Lower lobe of right lung (tissue), 2 donors: ENCODE results near the gene GNB1. TPM values are rescaled to one million over a fixed set of nuclear protein-coding genes. Genes with fewer than 3 reads are reported as not detected.
"Not testable (repeated sequence)": the region's sequence is repeated elsewhere in the genome, so short reads cannot be mapped to it uniquely, and the experiment has no call there.

Experiments
- ATAC-seq, 2 donors: fragments of 200-7000 bp; cut with Tn5 transposase; one replicate each; pipeline ENCODE4 v1.9.1; 2020 to 2022; ENCODE audit warnings: mild to moderate bottlenecking in 2 of 2, moderate library complexity in 2 of 2
- DNase-seq: peaks from one replicate; pipeline ENCODE4 v3.0.0-alpha.2; 2020
- H3K27ac ChIP-seq: fragments of 200-600 bp; one replicate; pipeline ENCODE4 v1.8.0; 2022
- H3K27me3 ChIP-seq: fragments of 200-600 bp; one replicate; pipeline ENCODE4 v1.8.0; 2022; ENCODE audit warnings: low read depth
- H3K36me3 ChIP-seq: fragments of 200-600 bp; one replicate; pipeline ENCODE4 v1.8.0; 2022; ENCODE audit warnings: mild to moderate bottlenecking
- H3K4me1 ChIP-seq: fragments of 200-600 bp; one replicate; pipeline ENCODE4 v1.8.0; 2022
- H3K4me3 ChIP-seq: fragments of 200-600 bp; one replicate; pipeline ENCODE4 v1.8.0; 2022; ENCODE audit warnings: mild to moderate bottlenecking
- H3K9me3 ChIP-seq: fragments of 200-600 bp; one replicate; pipeline ENCODE4 v1.8.0; 2022
- CTCF ChIP-seq: fragments of 200-600 bp; IDR thresholded peaks from one replicate; pipeline ENCODE4 v1.8.0; 2022; ENCODE audit warnings: antibody characterized with exemption, mild to moderate bottlenecking
- intact Hi-C: fragments of 100-400 bp; cut with DNase I; formaldehyde crosslinking; loops from one replicate; pipeline ENCODE4 v1.11.0; 2022
- total RNA-seq: library from RNA; stranded (reverse); fragmentation: NEBNext Ultra II Directional; extraction: Animal tissue kit (Norgen Biotek cat#: 25700); gene quantifications from one replicate; pipeline ENCODE4 v1.2.1, GENCODE V29; 2021
- donor health status: DM: no; HTN: yes; CAD: no; lungs with severe emphysema.

GNB1 gene
- total RNA-seq, 1 donor from 2014 or later, result 341 TPM

DNA sequence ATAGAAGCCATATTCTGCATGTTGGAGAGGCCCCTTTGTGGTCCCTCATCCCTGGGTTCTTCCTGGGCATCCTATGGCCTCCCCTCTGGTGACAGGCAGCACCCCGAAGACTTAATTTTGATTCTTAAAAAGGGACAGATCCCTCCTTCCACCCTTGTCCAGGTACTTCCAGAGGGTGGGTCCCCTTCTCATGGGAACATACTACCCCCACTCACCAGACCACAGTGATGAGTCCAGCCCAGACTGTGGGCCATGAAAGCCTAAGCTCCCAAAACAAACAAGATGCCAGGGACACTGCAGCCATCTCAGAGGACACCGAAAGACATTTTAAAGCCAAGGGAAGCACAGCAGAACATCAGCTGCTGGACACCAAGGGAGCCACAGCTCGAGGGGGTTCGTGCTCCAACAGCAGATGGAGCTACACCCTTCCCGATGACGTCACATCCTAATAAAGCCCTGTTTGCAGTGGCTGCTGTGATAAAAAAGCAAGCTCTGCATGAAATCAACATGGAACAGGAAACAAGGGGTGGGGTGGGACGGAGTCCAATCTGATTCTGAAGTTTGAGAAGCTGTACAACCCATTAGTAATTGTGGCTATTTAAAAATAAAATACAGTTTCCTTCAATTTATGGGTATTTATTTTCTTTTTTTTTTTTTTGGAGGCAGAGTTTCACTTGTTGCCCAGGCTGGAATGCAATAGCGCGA lies 32.4 kb downstream of the GNB1 start:
- peak overlapping the region; percentile 7 for H3K4me3 ChIP-seq
- H3K9me3 ChIP-seq, result no peaks in the 10 kb centered on the region
- DNase-seq (peak; percentile 54), ATAC-seq (peak; percentile 66 to 74)
- peak overlapping the region; percentile 74 for H3K27ac ChIP-seq
- peak; percentile 50 for TF ChIP-seq CTCF
- peaks cover 86% of the 10 kb centered on the region for H3K4me1 ChIP-seq
- no peaks in the 10 kb centered on the region for H3K36me3 ChIP-seq
- intact Hi-C loops, result no loop called here
- no peaks in the 10 kb centered on the region for H3K27me3 ChIP-seq

DNA sequence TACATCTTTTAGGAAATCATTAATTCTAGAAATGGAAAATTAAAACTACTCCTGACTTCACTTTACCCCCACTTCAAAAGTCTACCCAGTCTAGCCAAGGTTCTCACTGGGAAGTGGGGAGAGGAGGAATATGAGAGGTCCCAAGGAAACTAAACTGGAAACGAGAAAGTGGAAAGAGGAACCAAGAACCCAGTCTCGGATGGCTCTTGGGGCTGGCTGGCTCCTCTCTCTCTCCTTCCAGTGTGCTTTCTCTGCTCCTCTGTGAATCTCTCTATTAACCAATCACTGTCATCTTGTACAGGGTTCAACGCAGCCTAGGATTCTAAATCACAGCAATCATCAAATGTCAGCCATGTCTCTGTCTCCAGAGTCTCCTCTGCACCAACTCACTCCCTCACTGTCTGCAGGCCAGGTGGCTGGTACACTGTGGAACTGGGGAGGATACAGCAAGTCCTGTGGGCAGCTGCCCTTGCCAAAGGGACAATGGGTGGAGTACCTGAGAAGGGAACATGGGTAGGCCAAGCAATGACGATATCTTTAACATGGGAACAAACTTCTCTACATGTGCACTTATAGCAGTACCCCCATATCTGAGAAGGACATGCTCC lies 33.7 kb downstream of the GNB1 start:
- intact Hi-C loops, result no loop called here
- no peak for DNase-seq
- H3K27ac ChIP-seq, result peak overlapping the region; percentile 74
- peaks cover 84% of the 10 kb centered on the region for H3K4me1 ChIP-seq
- H3K4me3 ChIP-seq, result no peak overlapping the region
- no peaks in the 10 kb centered on the region for H3K9me3 ChIP-seq
- H3K36me3 ChIP-seq, result no peaks in the 10 kb centered on the region
- no peaks in the 10 kb centered on the region for H3K27me3 ChIP-seq
- TF ChIP-seq CTCF, result no peak
- ATAC-seq, result no peak

DNA sequence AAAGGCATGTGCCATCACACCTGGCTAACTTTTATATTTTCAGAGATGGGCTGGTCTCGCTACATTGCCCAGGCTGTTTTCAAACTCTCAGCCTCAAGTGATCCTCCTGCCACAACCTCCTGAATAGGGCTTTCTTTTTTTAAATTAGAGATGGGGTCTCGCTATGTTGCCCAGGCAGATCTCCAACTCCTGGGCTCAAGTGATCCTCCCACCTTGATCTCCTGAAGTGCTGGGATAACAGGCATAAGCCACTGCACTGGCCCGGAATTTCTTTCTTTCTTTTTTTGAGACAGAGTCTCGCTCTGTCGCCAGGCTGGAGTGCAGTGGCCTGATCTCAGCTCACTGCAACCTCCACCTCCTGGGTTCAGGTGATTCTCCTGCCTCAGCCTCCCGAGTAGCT lies 34.7 kb downstream of the GNB1 start:
- DNase-seq, H3K4me3 ChIP-seq, intact Hi-C loops, ATAC-seq, H3K27ac ChIP-seq, H3K9me3 ChIP-seq, H3K27me3 ChIP-seq, H3K36me3 ChIP-seq: not testable (repeated sequence)
- peaks cover 74% of the 10 kb centered on the region for H3K4me1 ChIP-seq

DNA sequence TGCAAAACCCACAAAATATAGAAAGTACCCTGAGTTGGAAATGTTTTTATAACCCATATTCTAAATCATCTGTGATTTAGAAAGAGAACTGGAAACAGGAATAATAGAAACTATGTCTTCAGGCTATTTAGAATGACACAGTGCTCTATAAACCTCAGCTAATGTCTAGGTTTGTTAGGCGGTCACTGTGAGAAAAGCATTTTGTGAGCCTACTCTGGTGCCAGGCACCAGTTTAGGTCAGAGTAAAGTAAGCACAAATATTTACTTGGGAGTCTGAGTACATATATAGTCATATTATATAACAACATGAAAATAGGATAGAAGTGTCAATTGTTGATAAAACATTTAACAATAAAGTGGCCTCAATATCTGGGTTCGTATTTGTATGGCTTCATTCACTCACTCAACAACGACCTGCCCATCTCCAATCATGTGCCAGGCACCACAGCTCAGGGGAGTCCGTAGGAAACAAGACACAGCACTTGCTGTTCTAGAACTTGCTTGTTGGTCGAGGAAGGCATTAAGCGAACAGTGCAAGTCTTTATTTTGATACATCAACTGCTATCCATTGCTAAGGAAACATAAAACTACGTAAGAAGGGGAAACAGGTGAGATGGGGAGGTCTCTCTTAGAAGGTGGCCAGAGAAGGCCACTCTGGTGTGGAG lies 37.2 kb downstream of the GNB1 start:
- H3K4me1 ChIP-seq, result peaks cover 58% of the 10 kb centered on the region
- no peaks in the 10 kb centered on the region for H3K36me3 ChIP-seq
- H3K4me3 ChIP-seq, result no peak overlapping the region
- no peak overlapping the region for H3K27ac ChIP-seq
- no peaks in the 10 kb centered on the region for H3K9me3 ChIP-seq
- DNase-seq (no peak), ATAC-seq (no peak)
- intact Hi-C loops, result no loop called here
- TF ChIP-seq CTCF, result no peak
- no peaks in the 10 kb centered on the region for H3K27me3 ChIP-seq

DNA sequence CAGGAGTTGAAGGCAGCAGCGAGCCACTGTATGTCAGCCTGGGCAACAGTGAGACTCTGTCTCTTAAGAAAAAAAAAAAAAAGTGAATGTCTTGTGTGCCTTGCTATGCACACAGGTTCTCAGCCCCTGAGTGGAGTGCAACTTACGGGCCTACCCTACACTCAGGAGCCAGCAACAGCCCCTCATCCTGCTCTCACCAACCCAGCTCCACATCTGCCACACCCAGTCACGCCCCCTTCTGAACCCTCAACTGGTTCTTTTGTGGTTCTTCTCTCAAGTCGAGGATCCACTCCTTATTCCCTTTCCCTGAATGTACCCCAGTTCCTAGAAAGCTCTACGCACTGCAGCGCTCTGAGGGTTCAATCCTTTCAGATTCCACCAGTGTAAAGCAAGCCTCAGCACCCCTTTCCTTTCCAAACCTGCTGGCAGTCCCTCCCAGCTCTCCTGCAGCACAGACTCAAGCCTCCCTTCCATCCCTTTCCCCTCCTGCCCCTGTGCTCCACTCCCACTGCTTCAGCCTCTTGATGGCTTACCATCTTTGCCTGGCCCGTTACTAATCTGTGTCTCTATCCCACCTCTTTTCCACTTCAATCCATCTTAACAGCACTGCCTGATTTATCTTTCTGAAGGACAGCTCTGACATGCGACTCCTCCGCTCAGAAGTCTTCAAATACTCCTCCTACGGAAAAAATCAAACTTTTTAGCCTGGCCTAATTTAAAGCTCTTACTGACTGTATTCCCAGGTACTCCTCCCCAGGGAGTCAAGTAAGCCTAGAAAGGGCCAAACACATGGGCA lies 38.1 kb downstream of the GNB1 start:
- no peak for TF ChIP-seq CTCF
- H3K4me3 ChIP-seq, result no peak overlapping the region
- no peaks in the 10 kb centered on the region for H3K36me3 ChIP-seq
- ATAC-seq (no peak), DNase-seq (no peak)
- intact Hi-C loops, result no loop called here
- peaks cover 57% of the 10 kb centered on the region for H3K4me1 ChIP-seq
- no peaks in the 10 kb centered on the region for H3K9me3 ChIP-seq
- H3K27me3 ChIP-seq, result no peaks in the 10 kb centered on the region
- H3K27ac ChIP-seq, result no peak overlapping the region
